Gastroesophageal sphincter (tissue), 3 donors: ENCODE data around the gene HEXB.
"Not testable (repeated sequence)": the region's sequence is repeated elsewhere in the genome, so short reads cannot be mapped to it uniquely, and the experiment has no call there.

Experiments
- CTCF ChIP-seq, 4 experiments: fragments of 200-600 bp in 2 of 4; fragments of 450-650 bp in 2 of 4; sonication (generic) in 1 of 4; IDR thresholded peaks; one replicate each; pipeline ENCODE4 v1.5.1; 2017 to 2019; ENCODE audit warnings: antibody characterized with exemption in 4 of 4, mild to moderate bottlenecking in 2 of 4, moderate library complexity in 2 of 4
- EP300 ChIP-seq: sonication (generic); formaldehyde crosslinking; IDR thresholded peaks from one replicate; pipeline ENCODE4 v1.6.1; 2017; ENCODE audit warnings: antibody characterized with exemption, mild to moderate bottlenecking
- POLR2A ChIP-seq, 2 donors: fragments of 450-650 bp; IDR thresholded peaks; one replicate each; pipeline ENCODE4 v1.6.1; 2017; ENCODE audit warnings: antibody characterized with exemption in 2 of 2, mild to moderate bottlenecking in 2 of 2, moderate library complexity in 1 of 2
- POLR2AphosphoS5 ChIP-seq: sonication (generic); formaldehyde crosslinking; IDR thresholded peaks from one replicate; pipeline ENCODE4 v1.6.1; 2017; ENCODE audit warnings: antibody characterized with exemption

GRCh38 chr5:74676466-74676865, 8.6 kb upstream of the HEXB start:
- TF ChIP-seq POLR2A (IDR thresholded peaks at IDR 0.05); CTCF (IDR thresholded peaks at IDR 0.05); EP300; POLR2AphosphoS5: not testable (repeated sequence)
